ENCODE results near the gene ERC2. TPM values are rescaled to one million over a fixed set of nuclear protein-coding genes. Genes with fewer than 3 reads are reported as not detected.

ERC2 gene
- total and polyA plus RNA-seq, 2 of the 13 experiments (the other 11 are each of a cell fraction or from before 2014, with no cell fraction given) = 0.16 to 0.22 TPM

- BruUV-seq (replicated peaks) = no TSS peak
- FAIRE-seq (no peak), ATAC-seq (no peak), DNase-seq (ENCODE audit: low spot score) (no peak)
- intact Hi-C loops (cut with micrococcal nuclease; ENCODE audit: unreplicated experiment) (no loop called here), in situ Hi-C loops (cut with HindIII; ENCODE audit: extremely low pct_ligation_motif_present, low pct_unique_long_range_greater_than_20kb) (no loop called here)
- Histone ChIP-seq H3K9ac (ENCODE audit: insufficient read depth, low read depth, low read length) (no peak overlapping the region), H3K9me3 (ENCODE audit: low read length) (no peaks in the 10 kb centered on the region), H3K36me3 (replicated peaks in 1 of 2; ENCODE audit: control insufficient read depth in 1 of 2, insufficient read depth in 2 of 2, low read length in 2 of 2) (no peaks in the 10 kb centered on the region), H3K4me2 (ENCODE audit: low read depth, low read length) (no peak overlapping the region), H2AFZ (ENCODE audit: low read length) (no peak overlapping the region), H3K4me3 (replicated peaks in 1 of 3; ENCODE audit: insufficient read depth in 1 of 3, low read depth in 2 of 3, low read length in 3 of 3) (no peak overlapping the region), H3K79me2 (ENCODE audit: insufficient read depth, low read length) (no peaks in the 10 kb centered on the region), H3K4me1 (ENCODE audit: insufficient read depth, low read length) (no peaks in the 10 kb centered on the region), H4K20me1 (ENCODE audit: insufficient read depth, low read length) (no peaks in the 10 kb centered on the region), H3K27me3 (ENCODE audit: control insufficient read depth in 1 of 2, insufficient read depth in 2 of 2, low read length in 2 of 2) (no peaks in the 10 kb centered on the region), H3K27ac (ENCODE audit: extremely low read length, insufficient read depth, low read length) (no peak overlapping the region)
- WGBS (ENCODE audit: low lambda C conversion rate) = 50% methylated on average over 1 of the region's 1 CpG
- ChIA-PET POLR2A (no interaction called here), CTCF (ENCODE audit: low intra/inter-chr PET ratio, low total read pairs) (no interaction called here)
- TF ChIP-seq ZNF770 (CRISPR knock-in tag; IDR thresholded peaks at IDR 0.05) = no peak
Observed at GRCh38 chr3:56185827-56186226, 282.4 kb downstream of the ERC2 start.

GRCh38 chr3:56183529-56183928 lies 284.7 kb downstream of the ERC2 start:
- Histone ChIP-seq H3K4me1 (ENCODE audit: insufficient read depth, low read length) (no peaks in the 10 kb centered on the region), H2AFZ (ENCODE audit: low read length) (no peak overlapping the region), H3K36me3 (replicated peaks in 1 of 2; ENCODE audit: control insufficient read depth in 1 of 2, insufficient read depth in 2 of 2, low read length in 2 of 2) (no peaks in the 10 kb centered on the region), H3K27me3 (ENCODE audit: control insufficient read depth in 1 of 2, insufficient read depth in 2 of 2, low read length in 2 of 2) (no peaks in the 10 kb centered on the region), H3K4me2 (ENCODE audit: low read depth, low read length) (no peak overlapping the region), H3K4me3 (replicated peaks in 1 of 3; ENCODE audit: insufficient read depth in 1 of 3, low read depth in 2 of 3, low read length in 3 of 3) (no peak overlapping the region), H4K20me1 (ENCODE audit: insufficient read depth, low read length) (no peaks in the 10 kb centered on the region), H3K9ac (ENCODE audit: insufficient read depth, low read depth, low read length) (no peak overlapping the region), H3K27ac (ENCODE audit: extremely low read length, insufficient read depth, low read length) (no peak overlapping the region), H3K9me3 (ENCODE audit: low read length) (no peaks in the 10 kb centered on the region), H3K79me2 (ENCODE audit: insufficient read depth, low read length) (no peaks in the 10 kb centered on the region)
- ATAC-seq (no peak), FAIRE-seq (no peak), DNase-seq (ENCODE audit: low spot score) (no peak)
- no peak for TF ChIP-seq ZNF180 (CRISPR knock-in tag; IDR thresholded peaks at IDR 0.05; ENCODE audit: borderline replicate concordance, low read depth)
- TF ChIP-seq MZF1 (CRISPR knock-in tag; IDR thresholded peaks at IDR 0.05; ENCODE audit: borderline replicate concordance) = no peak
- no peak for TF ChIP-seq HNF1B (CRISPR knock-in tag; IDR thresholded peaks at IDR 0.05)
- no peak for TF ChIP-seq HIVEP1 (CRISPR knock-in tag; IDR thresholded peaks at IDR 0.05)
- no peak for TF ChIP-seq ZNF772 (CRISPR knock-in tag; IDR thresholded peaks at IDR 0.05)
- peak; percentile 88 for TF ChIP-seq CREB1 (IDR thresholded peaks at IDR 0.05)
- no peak for TF ChIP-seq CREB1 (CRISPR knock-in tag; IDR thresholded peaks at IDR 0.05)
- TF ChIP-seq ATF7 (IDR thresholded peaks at IDR 0.05) = peak; percentile 97
- TF ChIP-seq ATF7 (CRISPR knock-in tag; IDR thresholded peaks at IDR 0.05) = no peak
- in situ Hi-C loops (cut with HindIII; ENCODE audit: extremely low pct_ligation_motif_present, low pct_unique_long_range_greater_than_20kb) (no loop called here), intact Hi-C loops (cut with micrococcal nuclease; ENCODE audit: unreplicated experiment) (no loop called here)
- ChIA-PET POLR2A (no interaction called here), CTCF (ENCODE audit: low intra/inter-chr PET ratio, low total read pairs) (no interaction called here)
- no TSS peak for BruUV-seq (replicated peaks)
- WGBS (ENCODE audit: low lambda C conversion rate) = 9% methylated on average over 4 of the region's 4 CpGs
